Astrocyte (in vitro differentiated cells and primary cell): Measurements from ENCODE around the gene SLC1A3. TPM values are rescaled to one million over a fixed set of nuclear protein-coding genes. Genes with fewer than 3 reads are reported as not detected.

ENCODE experiments used
- DNase-seq: peaks from one replicate; pipeline ENCODE4 v3.0.0-alpha.2; 2010; ENCODE audit warnings: low read depth
- FAIRE-seq: peaks from 2 replicates; lab custom pipeline; 2011; peaks lifted over from hg19 to GRCh38; lab: Jason Lieb, UNC
- H2AFZ ChIP-seq: 2 replicates; pipeline ENCODE4 v1.6.0; 2012; ENCODE audit warnings: low read depth, low read length, inconsistent platforms
- H3K27ac ChIP-seq: 2 replicates; pipeline ENCODE4 v1.5.1; 2011; ENCODE audit warnings: low read depth, low read length, inconsistent platforms
- H3K27me3 ChIP-seq: 2 replicates; pipeline ENCODE4 v1.6.0; 2011; ENCODE audit warnings: low read length, inconsistent platforms; ENCODE audit not compliant: insufficient read depth
- H3K36me3 ChIP-seq: 2 replicates; pipeline ENCODE4 v1.5.1; 2011; ENCODE audit warnings: low read length, inconsistent platforms; ENCODE audit not compliant: insufficient read depth
- H3K4me1 ChIP-seq: 2 replicates; pipeline ENCODE4 v1.5.1; 2011; ENCODE audit warnings: low read length, inconsistent platforms; ENCODE audit not compliant: insufficient read depth
- H3K4me2 ChIP-seq: 2 replicates; pipeline ENCODE4 v1.6.0; 2012; ENCODE audit warnings: low read length, inconsistent platforms
- H3K4me3 ChIP-seq: 2 replicates; pipeline ENCODE4 v1.5.1; 2011; ENCODE audit warnings: low read depth, mild to moderate bottlenecking, low read length, inconsistent platforms; ENCODE audit not compliant: insufficient read depth
- H3K79me2 ChIP-seq: 2 replicates; pipeline ENCODE4 v1.6.0; 2012; ENCODE audit warnings: mild to moderate bottlenecking, low read length, inconsistent platforms; ENCODE audit not compliant: insufficient read depth
- H3K9ac ChIP-seq: 2 replicates; pipeline ENCODE4 v1.6.0; 2012; ENCODE audit warnings: mild to moderate bottlenecking, low read length, inconsistent platforms
- H3K9me3 ChIP-seq: 2 replicates; pipeline ENCODE4 v1.5.1; 2012; ENCODE audit warnings: low read depth, mild to moderate bottlenecking, low read length, inconsistent platforms; ENCODE audit not compliant: insufficient read depth
- H4K20me1 ChIP-seq: 2 replicates; pipeline ENCODE4 v1.6.0; 2012; ENCODE audit warnings: low read length, inconsistent platforms; ENCODE audit not compliant: insufficient read depth
- H3K27ac Mint-ChIP-seq: one replicate; pipeline ENCODE4 v1.8.0; 2021; ENCODE audit warnings: mild to moderate bottlenecking, mixed read lengths; ENCODE audit not compliant: unreplicated experiment
- H3K27me3 Mint-ChIP-seq: one replicate; pipeline ENCODE4 v1.8.0; 2021; ENCODE audit warnings: low read depth, mixed read lengths; ENCODE audit not compliant: unreplicated experiment
- H3K36me3 Mint-ChIP-seq: one replicate; pipeline ENCODE4 v1.8.0; 2021; ENCODE audit warnings: low read depth, mixed read lengths; ENCODE audit not compliant: unreplicated experiment
- H3K4me1 Mint-ChIP-seq: one replicate; pipeline ENCODE4 v1.8.0; 2021; ENCODE audit warnings: low read depth, mixed read lengths; ENCODE audit not compliant: unreplicated experiment
- H3K4me3 Mint-ChIP-seq: one replicate; pipeline ENCODE4 v1.8.0; 2021; ENCODE audit warnings: mild to moderate bottlenecking, moderate library complexity, mixed read lengths; ENCODE audit not compliant: unreplicated experiment
- H3K9me3 Mint-ChIP-seq: one replicate; pipeline ENCODE4 v1.8.0; 2021; ENCODE audit warnings: mild to moderate bottlenecking, mixed read lengths; ENCODE audit not compliant: unreplicated experiment
- CTCF ChIP-seq: IDR thresholded peaks from 2 replicates; pipeline ENCODE4 v1.5.1; 2011; ENCODE audit warnings: low read depth, mild to moderate bottlenecking, inconsistent platforms, low read length, moderate library complexity; ENCODE audit not compliant: insufficient read depth
- EZH2 ChIP-seq: IDR thresholded peaks from 2 replicates; pipeline ENCODE4 v1.6.1; 2012; ENCODE audit warnings: mild to moderate bottlenecking, low read length, inconsistent platforms; ENCODE audit not compliant: insufficient read depth
- total RNA-seq: library from RNA; stranded (reverse); gene quantifications from 2 replicates; pipeline ENCODE4 v1.2.1, GENCODE V29; 2021

Gene SLC1A3
- total RNA-seq, 1 donor from 2014 or later: 23.8 TPM

- no peak overlapping the region for H3K4me3 Mint-ChIP-seq
- no peak overlapping the region for H3K27ac ChIP-seq
- FAIRE-seq: no peak
- no peaks in the 10 kb centered on the region for H3K79me2 ChIP-seq
- no peak overlapping the region for H3K27ac Mint-ChIP-seq
- H3K4me1 Mint-ChIP-seq: peaks cover 28% of the 10 kb centered on the region
- H3K9me3 Mint-ChIP-seq: no peaks in the 10 kb centered on the region
- no peaks in the 10 kb centered on the region for H4K20me1 ChIP-seq
- H2AFZ ChIP-seq: no peak overlapping the region
- H3K4me1 ChIP-seq: no peaks in the 10 kb centered on the region
- no peak for TF ChIP-seq EZH2
- no peak for TF ChIP-seq CTCF
- no peak overlapping the region for H3K4me2 ChIP-seq
- peaks cover 12% of the 10 kb centered on the region for H3K36me3 Mint-ChIP-seq
- H3K9me3 ChIP-seq: no peaks in the 10 kb centered on the region
- H3K27me3 ChIP-seq: no peaks in the 10 kb centered on the region
- DNase-seq: no peak
- no peaks in the 10 kb centered on the region for H3K36me3 ChIP-seq
- no peaks in the 10 kb centered on the region for H3K27me3 Mint-ChIP-seq
- no peak overlapping the region for H3K9ac ChIP-seq
- H3K4me3 ChIP-seq: no peak overlapping the region
Measured at GRCh38 chr5:36631620-36632362, 25.4 kb downstream of the SLC1A3 start.

GRCh38 chr5:36632363-36632664 is 25.9 kb downstream of the SLC1A3 start:
- Histone ChIP-seq H3K79me2 (no peaks in the 10 kb centered on the region), H3K4me2 (no peak overlapping the region), H3K9ac (no peak overlapping the region), H3K36me3 (no peaks in the 10 kb centered on the region), H3K27me3 (no peaks in the 10 kb centered on the region), H3K4me3 (no peak overlapping the region), H4K20me1 (no peaks in the 10 kb centered on the region), H3K4me1 (no peaks in the 10 kb centered on the region), H2AFZ (no peak overlapping the region), H3K27ac (no peak overlapping the region), H3K9me3 (no peaks in the 10 kb centered on the region)
- TF ChIP-seq CTCF (no peak), EZH2 (no peak)
- Mint-ChIP-seq H3K9me3 (no peaks in the 10 kb centered on the region), H3K36me3 (peaks cover 12% of the 10 kb centered on the region), H3K27ac (no peak overlapping the region), H3K4me1 (peaks cover 28% of the 10 kb centered on the region), H3K27me3 (no peaks in the 10 kb centered on the region), H3K4me3 (no peak overlapping the region)
- no peak for FAIRE-seq
- DNase-seq: no peak

GRCh38 chr5:36635721-36636390 is 29.4 kb downstream of the SLC1A3 start:
- Mint-ChIP-seq H3K36me3 (peaks cover 9% of the 10 kb centered on the region), H3K4me1 (peaks cover 35% of the 10 kb centered on the region), H3K4me3 (no peak overlapping the region), H3K27me3 (no peaks in the 10 kb centered on the region), H3K27ac (no peak overlapping the region), H3K9me3 (no peaks in the 10 kb centered on the region)
- no peak overlapping the region for H2AFZ ChIP-seq
- H3K27ac ChIP-seq: no peak overlapping the region
- no peaks in the 10 kb centered on the region for H4K20me1 ChIP-seq
- TF ChIP-seq CTCF: no peak
- no peak for TF ChIP-seq EZH2
- H3K4me2 ChIP-seq: no peak overlapping the region
- H3K4me3 ChIP-seq: no peak overlapping the region
- H3K27me3 ChIP-seq: no peaks in the 10 kb centered on the region
- H3K36me3 ChIP-seq: no peaks in the 10 kb centered on the region
- no peaks in the 10 kb centered on the region for H3K79me2 ChIP-seq
- H3K9me3 ChIP-seq: no peaks in the 10 kb centered on the region
- DNase-seq (no peak), FAIRE-seq (no peak)
- H3K4me1 ChIP-seq: no peaks in the 10 kb centered on the region
- no peak overlapping the region for H3K9ac ChIP-seq
